ENCODE measurements around the gene TAL1.

DNA sequence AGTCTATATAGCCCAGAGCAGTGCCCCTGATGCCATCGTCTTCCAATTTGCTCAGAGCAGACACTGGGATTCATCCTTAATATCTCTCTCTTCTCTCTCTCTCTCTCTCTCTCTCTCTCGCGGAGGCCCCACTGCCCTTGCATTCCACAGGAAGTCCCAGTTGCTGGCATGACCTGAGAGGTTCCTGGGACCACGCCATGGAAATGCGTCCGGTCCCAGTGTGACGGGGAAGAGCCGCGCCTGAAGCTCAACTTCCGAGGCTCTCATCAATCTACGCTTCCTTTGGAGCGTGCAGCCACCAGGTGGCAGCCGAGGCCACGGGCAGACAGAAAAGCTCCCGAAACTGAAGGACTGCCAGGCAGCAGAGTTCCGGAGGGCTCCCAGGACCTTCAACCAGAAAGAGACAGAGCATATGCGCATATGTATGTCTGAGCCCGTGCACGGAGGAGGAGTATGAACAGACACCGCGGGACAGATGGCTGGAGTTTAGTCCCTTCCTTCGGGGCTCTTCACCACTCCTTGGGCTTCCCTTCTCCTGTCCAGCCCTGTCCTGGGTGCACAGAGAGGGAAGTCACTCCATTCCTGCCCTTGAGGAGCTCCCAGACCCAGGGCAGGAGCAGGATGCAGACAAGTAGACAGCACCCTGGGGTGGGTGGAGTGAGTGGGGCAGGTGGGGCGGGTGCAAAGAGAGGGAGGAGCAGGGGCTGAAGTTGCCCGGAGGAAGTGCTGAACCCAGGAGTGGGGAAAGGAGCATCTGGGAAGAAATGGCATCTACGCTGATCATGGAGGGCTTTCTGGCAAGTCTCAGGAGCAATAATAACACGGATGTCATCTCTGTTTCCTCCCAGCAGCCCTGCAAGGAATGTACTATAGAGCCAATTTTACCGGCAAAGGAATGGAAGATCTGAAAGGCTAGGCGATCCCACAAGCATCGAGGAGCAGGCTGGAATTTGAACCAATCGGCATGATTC, 52.7 kb downstream of the TAL1 start:
- TF ChIP-seq YY1 (IDR thresholded peaks at IDR 0.05; ENCODE audit: insufficient read depth, insufficient read length) (no peak), ZNF274 (IDR thresholded peaks at IDR 0.05; ENCODE audit: low read depth, low read length) (no peak)

Measured in NT2/D1 (cell line).